ENCODE results near the gene ADGRB2.

The ADGRB2 gene

GRCh38 chr1:31699341-31699891 is 64.7 kb downstream of the ADGRB2 start:
- Histone ChIP-seq H3K79me2 (ENCODE audit: low read length) (no peaks in the 10 kb centered on the region), H3K27ac (ENCODE audit: low read length) (no peak overlapping the region), H2AFZ (ENCODE audit: low read length) (no peak overlapping the region), H3K9me2 (replicated peaks; ENCODE audit: insufficient read depth, low read length) (no peaks in the 10 kb centered on the region), H3K4me1 (ENCODE audit: low read length) (no peaks in the 10 kb centered on the region), H3F3A (ENCODE audit: insufficient read depth, low read length) (no peaks in the 10 kb centered on the region), H3K4me3 (ENCODE audit: low read length) (no peak overlapping the region), H3K4me2 (ENCODE audit: low read depth, low read length) (no peak overlapping the region), H3K36me3 (replicated peaks; ENCODE audit: insufficient read depth, low read length) (no peaks in the 10 kb centered on the region), H4K20me1 (ENCODE audit: insufficient read depth, low read length) (no peaks in the 10 kb centered on the region), H3K27me3 (replicated peaks; ENCODE audit: insufficient read depth, low read length) (peaks cover 54% of the 10 kb centered on the region), H3K9me3 (replicated peaks; ENCODE audit: insufficient read depth, low read length) (no peaks in the 10 kb centered on the region), H3K9ac (ENCODE audit: low read length) (no peak overlapping the region)
- no peak for TF ChIP-seq CTCF (IDR thresholded peaks at IDR 0.05; ENCODE audit: low read length)
- no peak for TF ChIP-seq EZH2 (optimal IDR thresholded peaks at IDR 0.05; ENCODE audit: low read depth, low read length)
- no peak for TF ChIP-seq EZH2phosphoT487 (IDR thresholded peaks at IDR 0.05; ENCODE audit: low read length)
- DNase-seq = no peak

- Histone ChIP-seq H3K27me3 (replicated peaks; ENCODE audit: insufficient read depth, low read length) (peaks cover 57% of the 10 kb centered on the region), H2AFZ (ENCODE audit: low read length) (no peak overlapping the region), H3F3A (ENCODE audit: insufficient read depth, low read length) (no peaks in the 10 kb centered on the region), H3K9me2 (replicated peaks; ENCODE audit: insufficient read depth, low read length) (no peaks in the 10 kb centered on the region), H3K9ac (ENCODE audit: low read length) (no peak overlapping the region), H4K20me1 (ENCODE audit: insufficient read depth, low read length) (no peaks in the 10 kb centered on the region), H3K27ac (ENCODE audit: low read length) (no peak overlapping the region), H3K36me3 (replicated peaks; ENCODE audit: insufficient read depth, low read length) (no peaks in the 10 kb centered on the region), H3K4me1 (ENCODE audit: low read length) (no peaks in the 10 kb centered on the region), H3K4me3 (ENCODE audit: low read length) (no peak overlapping the region), H3K79me2 (ENCODE audit: low read length) (no peaks in the 10 kb centered on the region), H3K4me2 (ENCODE audit: low read depth, low read length) (no peak overlapping the region), H3K9me3 (replicated peaks; ENCODE audit: insufficient read depth, low read length) (no peaks in the 10 kb centered on the region)
- TF ChIP-seq CTCF (IDR thresholded peaks at IDR 0.05; ENCODE audit: low read length) (no peak), EZH2phosphoT487 (IDR thresholded peaks at IDR 0.05; ENCODE audit: low read length) (no peak), EZH2 (optimal IDR thresholded peaks at IDR 0.05; ENCODE audit: low read depth, low read length) (no peak)
- no peak for DNase-seq
Observed at GRCh38 chr1:31697369-31697984, 66.7 kb downstream of the ADGRB2 start.

GRCh38 chr1:31696242-31696641 is 67.9 kb downstream of the ADGRB2 start:
- no peaks in the 10 kb centered on the region for H3K9me2 ChIP-seq (replicated peaks; ENCODE audit: insufficient read depth, low read length)
- H4K20me1 ChIP-seq (ENCODE audit: insufficient read depth, low read length) = no peaks in the 10 kb centered on the region
- no peaks in the 10 kb centered on the region for H3K79me2 ChIP-seq (ENCODE audit: low read length)
- no peak overlapping the region for H2AFZ ChIP-seq (ENCODE audit: low read length)
- no peak overlapping the region for H3K9ac ChIP-seq (ENCODE audit: low read length)
- TF ChIP-seq EZH2 (optimal IDR thresholded peaks at IDR 0.05; ENCODE audit: low read depth, low read length) (no peak), EZH2phosphoT487 (IDR thresholded peaks at IDR 0.05; ENCODE audit: low read length) (no peak)
- no peaks in the 10 kb centered on the region for H3K4me1 ChIP-seq (ENCODE audit: low read length)
- no peaks in the 10 kb centered on the region for H3K36me3 ChIP-seq (replicated peaks; ENCODE audit: insufficient read depth, low read length)
- H3K9me3 ChIP-seq (replicated peaks; ENCODE audit: insufficient read depth, low read length) = no peaks in the 10 kb centered on the region
- no peak overlapping the region for H3K4me3 ChIP-seq (ENCODE audit: low read length)
- no peak overlapping the region for H3K4me2 ChIP-seq (ENCODE audit: low read depth, low read length)
- no peaks in the 10 kb centered on the region for H3F3A ChIP-seq (ENCODE audit: insufficient read depth, low read length)
- H3K27me3 ChIP-seq (replicated peaks; ENCODE audit: insufficient read depth, low read length) = peaks cover 60% of the 10 kb centered on the region
- DNase-seq = no peak
- no peak overlapping the region for H3K27ac ChIP-seq (ENCODE audit: low read length)

GRCh38 chr1:31695327-31695726 is 68.8 kb downstream of the ADGRB2 start:
- H3K9me2 ChIP-seq (replicated peaks; ENCODE audit: insufficient read depth, low read length) = no peaks in the 10 kb centered on the region
- H2AFZ ChIP-seq (ENCODE audit: low read length) = no peak overlapping the region
- H3K27ac ChIP-seq (ENCODE audit: low read length) = no peak overlapping the region
- no peaks in the 10 kb centered on the region for H3K79me2 ChIP-seq (ENCODE audit: low read length)
- peaks cover 70% of the 10 kb centered on the region for H3K27me3 ChIP-seq (replicated peaks; ENCODE audit: insufficient read depth, low read length)
- H3K4me1 ChIP-seq (ENCODE audit: low read length) = no peaks in the 10 kb centered on the region
- H3K9ac ChIP-seq (ENCODE audit: low read length) = no peak overlapping the region
- no peak overlapping the region for H3K4me3 ChIP-seq (ENCODE audit: low read length)
- no peaks in the 10 kb centered on the region for H4K20me1 ChIP-seq (ENCODE audit: insufficient read depth, low read length)
- no peaks in the 10 kb centered on the region for H3K36me3 ChIP-seq (replicated peaks; ENCODE audit: insufficient read depth, low read length)
- TF ChIP-seq EZH2 (optimal IDR thresholded peaks at IDR 0.05; ENCODE audit: low read depth, low read length) = no peak
- TF ChIP-seq EZH2phosphoT487 (IDR thresholded peaks at IDR 0.05; ENCODE audit: low read length) = no peak
- no peak for TF ChIP-seq CTCF (IDR thresholded peaks at IDR 0.05; ENCODE audit: low read length)
- no peaks in the 10 kb centered on the region for H3F3A ChIP-seq (ENCODE audit: insufficient read depth, low read length)
- no peaks in the 10 kb centered on the region for H3K9me3 ChIP-seq (replicated peaks; ENCODE audit: insufficient read depth, low read length)
- DNase-seq = no peak
- no peak overlapping the region for H3K4me2 ChIP-seq (ENCODE audit: low read depth, low read length)

Measured in MM.1S (cell line).